ENCODE measurements around the gene IL17B. TPM values are rescaled to one million over a fixed set of nuclear protein-coding genes. Genes with fewer than 3 reads are reported as not detected.
A peak's percentile ranks its signal among the peaks of the same experiment; 100 is the strongest.

Gene IL17B
- polyA plus RNA-seq, 1 donor, result 297 TPM

DNA sequence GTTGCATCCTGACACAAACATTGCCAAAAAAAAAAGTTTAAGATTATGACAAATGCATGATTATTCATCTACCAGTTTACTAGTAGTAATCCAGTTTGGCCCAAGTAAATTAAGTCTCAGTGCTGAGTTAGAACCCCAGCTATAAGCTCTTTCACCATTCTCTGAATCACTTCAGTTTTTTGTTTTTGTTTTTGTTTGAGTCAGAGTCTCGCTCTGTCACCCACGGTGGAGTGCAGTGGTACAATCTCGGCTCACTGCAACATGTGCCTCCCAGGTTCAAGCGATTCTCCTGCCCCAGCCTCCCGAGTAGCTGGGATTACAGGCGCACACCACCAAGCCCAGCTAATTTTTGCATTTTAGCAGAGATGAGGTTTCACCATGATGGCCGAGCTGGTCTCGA, 22.7 kb downstream of the IL17B start:
- no peak for DNase-seq

DNA sequence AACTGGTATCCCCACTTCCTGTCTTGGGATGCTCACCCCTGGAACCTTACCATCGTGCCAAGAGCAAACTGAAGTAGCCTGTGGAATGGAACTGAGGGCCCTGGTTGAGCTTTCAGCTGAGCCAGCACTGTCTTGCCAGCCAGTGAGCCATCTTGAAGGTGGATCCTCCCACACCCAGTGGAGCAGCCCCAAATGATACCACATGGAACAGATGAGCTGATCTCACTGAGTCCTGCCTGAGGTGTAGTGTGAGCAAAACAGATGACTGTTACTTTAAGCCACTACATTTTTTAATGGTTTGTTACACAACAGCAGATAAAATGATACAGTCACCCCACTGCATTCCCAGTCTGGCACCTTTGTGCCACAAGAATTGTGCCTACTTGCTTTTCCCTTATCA, 23.4 kb downstream of the IL17B start:
- DNase-seq, result no peak

DNA sequence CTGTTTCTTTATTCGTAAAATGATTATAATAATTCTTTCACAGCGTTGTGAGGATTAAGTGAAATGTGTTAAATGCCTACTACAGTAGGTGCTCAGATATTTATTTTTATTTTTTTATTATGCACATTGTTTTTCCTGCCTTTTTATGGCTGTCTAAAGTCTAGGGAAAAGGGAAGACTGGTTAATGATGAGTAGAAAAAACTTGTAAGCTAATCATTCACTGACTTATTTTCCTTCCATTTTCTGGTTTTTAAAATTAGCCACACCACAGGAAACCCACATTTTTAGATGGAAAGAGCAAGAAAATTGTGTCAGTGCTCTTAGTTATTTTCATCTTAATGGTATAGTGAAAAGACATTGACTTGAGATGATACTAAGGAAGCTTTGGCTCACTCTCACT, 25.2 kb downstream of the IL17B start:
- no peak for DNase-seq

DNA sequence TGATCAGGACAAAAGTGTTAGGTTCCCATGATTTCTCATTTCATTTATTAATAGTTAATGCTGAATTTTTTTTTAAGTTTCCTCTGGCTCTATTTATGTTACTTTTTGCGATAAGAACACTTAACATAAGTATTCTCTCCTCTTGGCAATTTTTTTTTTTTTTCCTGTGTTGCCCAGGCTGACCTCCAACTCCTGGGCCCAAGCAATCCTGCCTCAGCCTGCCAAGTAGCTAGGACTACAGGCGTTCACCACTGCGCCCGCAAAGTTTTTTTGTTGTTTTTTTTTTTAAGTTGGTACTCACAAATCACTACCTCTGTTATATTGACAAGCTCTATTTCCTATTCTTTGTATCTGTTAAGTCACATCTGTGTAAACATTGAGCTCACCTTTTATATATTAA, 26.9 kb downstream of the IL17B start:
- DNase-seq, result no peak

DNA sequence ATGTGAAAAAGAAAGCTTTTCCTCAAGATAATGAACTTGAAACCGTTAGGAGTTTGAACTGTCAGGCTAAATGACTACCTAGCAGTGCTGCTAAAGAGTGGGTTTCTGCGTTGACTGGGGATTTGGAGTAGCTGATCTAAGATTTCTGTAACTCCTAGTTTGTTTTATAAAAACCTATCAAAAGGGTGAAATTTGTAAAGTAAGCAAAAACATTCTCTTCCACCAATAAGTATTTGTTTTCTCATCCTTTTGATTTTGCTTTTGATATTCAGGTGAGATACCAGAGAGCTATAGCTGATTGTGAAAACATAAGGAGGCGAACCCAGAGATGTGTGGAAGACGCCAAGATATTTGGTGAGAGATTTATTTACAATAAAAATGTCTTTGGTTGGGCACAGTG, 29.7 kb downstream of the IL17B start:
- DNase-seq, result no peak

DNA sequence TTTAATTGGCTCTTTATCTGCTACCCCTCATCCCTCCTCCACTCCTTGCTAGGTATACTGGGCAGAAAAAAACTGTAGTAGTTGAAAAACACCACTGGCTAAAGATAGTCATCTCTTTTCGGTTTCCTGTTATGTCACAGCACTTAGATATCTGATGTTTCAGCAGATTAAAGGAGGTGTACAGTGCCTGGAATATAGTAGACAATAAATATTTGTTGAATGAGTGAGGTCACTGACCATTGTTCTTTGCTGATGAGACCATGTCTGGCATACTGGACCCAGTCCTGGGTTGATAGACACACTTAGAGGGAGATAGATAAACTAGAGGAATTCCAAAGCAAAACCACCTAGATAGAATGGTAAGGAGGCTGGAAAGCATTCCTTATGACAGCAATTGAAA, 30.6 kb downstream of the IL17B start:
- no peak for DNase-seq

DNA sequence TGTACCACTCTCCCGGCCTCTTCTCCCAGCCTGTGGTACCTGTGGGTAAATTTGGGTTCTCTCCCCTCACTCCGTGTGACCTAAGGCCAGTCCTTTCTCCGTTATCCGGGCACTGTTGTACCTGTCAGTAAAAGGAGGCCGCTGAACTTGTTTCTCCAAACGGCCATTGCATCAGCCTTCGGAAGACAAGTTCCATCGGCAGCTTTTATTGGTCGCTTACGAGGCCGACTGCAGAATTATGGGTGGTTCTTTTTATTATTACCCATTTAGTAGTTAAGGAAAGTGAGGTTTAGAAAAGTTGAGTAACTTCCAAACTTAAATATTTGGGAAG, 33.2 kb downstream of the IL17B start:
- no peak for DNase-seq

DNA sequence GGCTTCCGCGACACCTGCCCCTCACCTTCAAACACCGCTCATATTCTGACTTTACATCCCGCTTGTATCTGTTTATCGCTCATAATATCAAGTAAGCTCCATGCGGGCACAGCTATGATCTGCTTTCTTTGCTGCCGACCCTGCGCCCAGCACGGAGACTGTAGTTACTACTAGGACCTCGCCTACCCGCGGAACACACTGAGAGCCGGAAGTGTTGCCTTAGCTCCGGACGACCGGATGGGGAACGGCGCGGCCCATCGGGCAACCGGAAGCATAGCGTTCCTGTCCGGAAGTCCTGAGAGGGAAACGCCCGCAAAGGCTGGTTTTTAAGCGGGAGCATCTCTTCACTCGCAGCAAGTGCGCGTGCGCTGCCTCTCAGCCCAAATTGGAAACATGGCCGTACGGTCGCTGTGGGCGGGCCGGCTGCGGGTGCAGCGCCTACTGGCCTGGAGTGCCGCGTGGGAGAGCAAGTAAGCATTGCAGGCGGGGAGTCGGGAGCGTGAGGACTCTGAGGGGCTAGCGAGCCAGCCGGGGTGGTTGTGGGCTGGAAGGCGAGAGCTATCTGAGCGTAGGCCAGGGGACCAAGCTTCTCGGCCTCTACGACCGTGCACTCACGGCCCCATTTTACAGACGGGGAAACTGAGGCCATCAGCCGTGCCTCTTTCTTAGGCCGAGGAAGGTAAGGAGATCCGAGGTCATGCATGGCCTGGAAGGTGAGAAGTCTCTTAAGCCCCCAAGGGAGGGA, 33.8 kb downstream of the IL17B start, which contains the start of gene GRPEL2:
GRPEL2 (plus strand) TSS at position 353 of the 745 bp plus-strand sequence; CDS start at position 394, 41 bp downstream.
- DNase-seq, result peak; percentile 96

DNA sequence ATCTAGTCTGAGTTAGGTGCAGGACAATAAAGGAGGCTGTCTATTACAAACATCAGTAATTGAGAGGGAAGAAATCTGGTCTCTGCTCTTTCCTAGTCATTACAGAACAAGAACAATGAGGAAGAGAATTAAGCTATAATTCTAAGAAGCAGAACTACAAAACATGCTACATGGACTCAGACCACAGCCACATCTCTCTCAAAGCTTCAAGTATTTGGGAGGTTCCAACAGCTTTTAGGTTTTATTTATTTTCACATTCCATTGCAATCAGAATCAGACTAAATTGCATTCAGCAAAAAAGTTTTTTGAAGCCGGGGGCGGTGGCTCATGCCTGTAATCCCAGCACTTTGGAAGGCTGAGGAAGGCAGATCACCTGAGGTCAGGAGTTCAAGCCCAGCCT, 34.9 kb downstream of the IL17B start:
- DNase-seq, result no peak

DNA sequence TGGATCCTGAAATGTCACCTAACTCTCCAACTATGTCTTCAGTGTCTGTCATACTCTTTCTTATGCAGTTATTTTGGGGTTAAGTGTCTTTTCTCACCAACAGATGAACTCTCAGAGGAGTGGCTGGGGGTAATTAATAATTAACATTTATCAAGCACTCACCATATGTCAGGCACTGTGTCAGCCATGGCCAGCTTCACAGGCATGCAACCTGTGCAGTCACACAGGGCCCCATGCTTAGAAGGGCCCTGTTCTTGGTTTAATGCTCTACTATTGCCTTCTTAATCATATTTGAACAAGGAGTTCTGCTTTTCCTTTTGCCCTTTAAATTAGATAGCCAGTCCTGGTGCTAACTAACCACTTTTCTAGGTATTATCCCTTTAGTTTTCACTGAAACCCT, 37.2 kb downstream of the IL17B start:
- no peak for DNase-seq

DNA sequence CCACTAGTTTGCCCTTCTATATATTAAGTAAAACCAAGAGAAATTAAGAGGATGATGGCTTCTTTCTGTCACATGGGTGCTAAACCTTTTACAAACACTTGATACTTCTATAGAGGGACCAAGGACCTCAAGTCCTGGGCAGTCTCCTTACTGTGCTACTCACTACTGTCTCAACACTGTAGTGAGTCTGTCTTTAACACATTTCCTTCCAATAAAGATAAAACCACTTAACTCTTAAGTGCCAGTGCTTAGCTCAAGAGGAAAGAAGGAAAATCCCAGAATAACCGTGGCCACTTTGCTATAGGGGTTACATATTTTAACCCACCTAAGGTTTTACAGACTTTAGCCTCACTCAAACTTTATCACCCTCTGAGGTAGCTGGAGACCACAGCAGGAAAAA, 38.2 kb downstream of the IL17B start:
- no peak for DNase-seq

DNA sequence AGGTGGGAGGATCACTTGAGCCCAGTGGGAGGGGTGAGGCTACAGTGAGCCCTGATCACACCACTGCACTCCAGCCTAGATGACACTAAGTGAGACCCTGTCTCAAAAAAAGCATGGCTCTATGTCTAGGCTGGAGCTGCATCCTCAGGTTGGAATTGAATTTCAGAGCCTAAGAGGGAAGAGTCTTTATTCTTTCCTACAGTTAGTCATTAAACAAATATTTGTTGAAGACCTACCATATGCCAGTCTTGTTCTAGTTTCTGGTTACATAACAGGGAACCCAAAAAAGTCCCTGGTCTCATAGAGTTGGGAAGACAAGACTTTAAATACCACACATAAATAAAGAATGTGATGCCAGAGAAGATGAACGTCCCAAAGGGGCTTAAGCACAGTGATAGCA, 40.7 kb downstream of the IL17B start:
- no peak for DNase-seq

DNA sequence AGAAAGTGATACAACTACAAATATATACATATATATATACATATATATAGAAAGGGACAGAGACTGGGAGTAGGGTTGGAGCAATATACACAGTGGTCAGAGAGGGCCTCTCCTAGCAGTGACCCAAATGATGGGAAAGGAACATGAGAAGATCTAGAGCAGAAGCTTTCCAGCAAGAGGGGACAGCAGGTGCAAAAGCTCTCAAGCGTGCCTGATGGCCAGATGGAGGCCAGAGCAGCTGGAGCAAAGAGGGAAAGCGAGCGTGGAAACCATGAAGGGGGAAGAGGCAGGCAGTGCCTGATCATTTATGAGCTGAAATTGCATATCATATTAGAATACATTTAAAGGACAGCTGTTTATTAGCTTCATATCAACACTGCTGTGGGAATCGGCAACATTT, 41.4 kb downstream of the IL17B start:
- no peak for DNase-seq

DNA sequence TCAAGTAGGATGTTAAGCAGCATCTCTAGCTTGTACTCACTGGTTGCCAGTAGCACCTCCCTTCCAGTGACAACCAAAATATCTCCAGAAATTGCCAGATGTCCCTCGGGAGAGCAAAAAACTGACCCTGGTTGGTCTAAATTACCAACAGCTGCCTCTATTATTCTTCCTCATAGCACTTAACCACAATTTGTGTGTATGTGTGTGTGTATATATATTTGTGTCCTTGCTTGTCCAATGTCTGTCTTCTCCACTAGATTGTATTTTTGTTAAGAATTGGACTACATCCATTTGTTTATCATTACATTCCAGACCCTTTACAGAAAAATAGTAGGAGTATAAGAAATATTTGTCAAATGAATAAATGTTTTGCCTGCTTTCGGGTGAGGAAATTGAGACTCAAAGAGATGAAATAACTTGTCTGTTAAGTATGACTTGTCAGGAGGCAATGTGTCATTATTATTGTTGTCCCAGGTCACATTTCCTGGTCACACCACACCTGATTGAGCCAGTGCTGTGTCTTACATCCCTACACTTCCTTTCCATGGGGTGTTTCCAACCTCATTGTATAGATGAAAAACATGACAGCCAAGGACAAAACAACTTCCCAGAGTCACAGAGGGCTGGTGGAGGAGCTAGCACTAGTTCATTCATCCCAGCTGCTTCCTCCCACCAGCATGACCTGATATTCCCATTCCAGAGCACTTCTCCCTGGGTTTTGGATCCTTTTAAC, 45.2 kb downstream of the IL17B start:
- DNase-seq, result no peak

DNA sequence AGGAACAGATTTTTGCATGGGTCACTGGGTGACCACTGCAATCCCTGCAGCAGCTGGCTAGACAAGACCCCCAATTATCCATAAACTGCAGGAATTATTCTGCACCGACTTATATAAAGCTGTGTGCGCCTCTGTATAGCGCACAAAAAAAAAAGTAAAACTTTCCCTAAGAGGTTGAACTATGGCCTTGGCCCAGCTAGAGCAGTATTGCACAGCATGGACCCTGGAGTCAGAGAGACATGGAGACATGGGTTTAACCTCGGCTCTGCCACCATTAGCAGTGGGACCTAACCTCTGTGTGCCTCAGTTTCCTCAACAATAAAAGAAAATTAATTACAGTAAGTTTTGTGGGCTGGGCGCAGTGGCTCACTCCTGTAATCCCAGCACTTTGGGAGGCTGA, 50.9 kb downstream of the IL17B start:
- DNase-seq, result no peak

DNA sequence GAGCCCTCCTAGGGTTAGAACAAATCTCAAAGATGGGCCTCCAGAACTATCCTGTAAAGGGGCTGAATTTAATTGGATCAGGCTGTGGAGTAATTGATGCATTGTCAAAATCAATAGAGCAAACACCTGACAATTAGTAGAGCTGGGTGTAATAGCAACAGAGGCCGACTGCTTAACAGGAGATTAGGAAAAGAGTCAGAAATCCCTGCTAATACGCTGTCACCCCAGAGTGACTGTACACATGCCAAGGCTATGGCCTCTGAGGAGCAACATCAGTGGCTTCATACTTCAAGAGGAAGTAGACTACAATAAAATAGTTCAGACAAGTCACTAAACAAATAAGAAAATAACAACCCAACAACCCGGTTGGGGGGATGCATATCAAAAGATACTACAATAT, 52.5 kb downstream of the IL17B start:
- no peak for DNase-seq

DNA sequence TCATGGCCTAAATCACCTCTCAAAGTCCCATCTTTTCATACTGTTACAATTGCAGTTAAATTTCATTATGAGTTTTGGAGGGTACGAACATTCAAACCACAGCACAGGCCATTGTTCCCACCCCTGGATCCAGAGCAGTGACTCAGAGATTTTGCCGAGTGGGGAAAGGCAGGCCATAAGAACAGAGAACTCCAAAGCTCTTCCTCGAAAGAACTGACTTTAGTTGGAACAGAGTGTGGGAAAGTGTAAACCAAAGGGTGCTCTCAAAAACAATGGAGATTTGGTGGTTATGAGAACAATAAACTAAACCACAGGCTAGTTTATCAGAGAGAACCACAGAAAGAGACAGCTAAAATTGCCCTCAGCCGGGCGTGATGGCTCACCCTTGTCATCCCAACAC, 53.2 kb downstream of the IL17B start:
- DNase-seq, result no peak

DNA sequence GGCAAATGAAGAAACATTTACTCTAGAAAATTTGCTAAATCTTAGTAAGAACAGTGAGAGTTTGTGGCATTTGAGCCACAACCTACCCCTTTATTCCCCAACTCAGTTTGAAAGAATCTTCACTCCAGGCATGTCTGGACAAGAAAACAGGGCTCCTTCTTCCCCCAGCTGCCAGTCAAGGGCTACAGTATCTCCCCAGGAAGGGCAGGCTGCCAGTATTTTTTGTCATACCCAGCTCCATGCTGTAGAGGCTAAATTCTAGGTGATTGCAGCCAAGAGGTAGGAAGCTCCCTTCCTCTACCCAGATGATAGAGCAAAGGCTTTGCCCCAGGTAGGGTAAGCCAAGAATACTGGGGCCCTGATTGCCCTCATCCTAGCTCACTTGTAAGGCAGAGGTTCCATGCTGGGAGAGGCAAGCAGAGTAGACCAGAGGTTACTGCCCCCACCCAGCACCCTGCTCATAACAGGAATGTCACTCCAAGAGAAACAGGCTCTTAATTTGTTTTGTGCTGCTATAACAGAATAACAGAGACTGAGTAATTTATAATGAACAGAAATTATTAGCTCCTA, 53.8 kb downstream of the IL17B start:
- no peak for DNase-seq

DNA sequence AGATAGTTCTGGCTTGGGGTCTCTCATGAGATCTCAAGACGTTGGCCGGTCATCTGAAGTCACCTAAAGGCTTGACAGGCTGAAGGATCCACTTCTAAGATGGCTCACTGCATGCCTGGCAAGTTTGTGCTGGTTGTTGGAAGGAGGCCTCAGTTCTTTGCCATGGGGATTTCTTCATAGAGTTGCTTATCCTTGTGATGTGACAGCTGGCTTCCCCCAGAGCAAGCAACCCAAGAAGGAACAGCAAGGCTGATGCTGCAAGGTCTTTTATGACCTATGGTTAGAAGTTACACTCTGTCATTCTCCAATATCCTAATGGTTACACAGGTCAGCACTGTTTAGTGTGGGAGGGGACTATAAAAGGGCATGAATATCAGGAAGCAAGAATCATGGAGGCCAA, 54.5 kb downstream of the IL17B start:
- no peak for DNase-seq

Other genes starting within 250 kb of the IL17B start
- 91.2 TPM for gene ABLIM3, start 237.8 kb downstream of the IL17B start, polyA plus RNA-seq (ENCODE audit: insufficient read length)
- 129 TPM for gene AFAP1L1, start 107.4 kb downstream of the IL17B start, polyA plus RNA-seq (ENCODE audit: insufficient read length)
- gene GRPEL2, start 33.8 kb downstream of the IL17B start, polyA plus RNA-seq (ENCODE audit: insufficient read length), result 16.0 TPM
- gene PCYOX1L, start 21.2 kb downstream of the IL17B start, polyA plus RNA-seq (ENCODE audit: insufficient read length), result 8.2 TPM
- 132 TPM for gene CSNK1A1, start 172.1 kb upstream of the IL17B start, polyA plus RNA-seq (ENCODE audit: insufficient read length)
- gene ARHGEF37, start 202.2 kb upstream of the IL17B start, polyA plus RNA-seq (ENCODE audit: insufficient read length), result 5.0 TPM